GM12878 (cell line): ENCODE results near the gene GGN. TPM values are rescaled to one million over a fixed set of nuclear protein-coding genes. Genes with fewer than 3 reads are reported as not detected.
A peak's percentile ranks its signal among the peaks of the same experiment; 100 is the strongest.

Source experiments
- CHD2 ChIP-seq: IDR thresholded peaks from 2 replicates; pipeline ENCODE4 v1.6.1; 2011; ENCODE audit warnings: low read depth, low read length, improper control_type of control experiment, borderline replicate concordance
- CTCF ChIP-seq, 3 experiments: IDR thresholded peaks in 2 of 3; conservative IDR thresholded peaks in 1 of 3; 2 replicates each; pipeline ENCODE4 v1.5.1; 2011; ENCODE audit warnings: low read depth in 3 of 3, low read length in 3 of 3, mild to moderate bottlenecking in 3 of 3, control low read depth in 2 of 3, moderate library complexity in 2 of 3, inconsistent platforms in 1 of 3, mixed read lengths in 1 of 3; ENCODE audit not compliant: control insufficient read depth in 2 of 3, insufficient read depth in 1 of 3; ENCODE audit errors: extremely low read depth in 1 of 3
- EGR1 ChIP-seq, 2 experiments: IDR thresholded peaks; 1 replicate in 1 of 2; 2 replicates in 1 of 2; pipeline ENCODE4 v1.6.1; 2011 to 2012; ENCODE audit warnings: low read depth in 2 of 2, low read length in 2 of 2, borderline replicate concordance in 1 of 2, mild to moderate bottlenecking in 1 of 2, moderate library complexity in 1 of 2
- EP300 ChIP-seq, 2 experiments: fragments of 150-350 bp in 1 of 2; IDR thresholded peaks; 2 replicates each; pipeline ENCODE4 v1.6.1; 2011 to 2012; ENCODE audit warnings: low read depth in 2 of 2, low read length in 2 of 2, borderline replicate concordance in 1 of 2, improper control_type of control experiment in 1 of 2, inconsistent platforms in 1 of 2; ENCODE audit not compliant: control insufficient read depth in 1 of 2
- HSF1 ChIP-seq: fragments of 150-350 bp; IDR thresholded peaks from 2 replicates; pipeline ENCODE4 v1.6.1; 2014; ENCODE audit warnings: mild to moderate bottlenecking, low read depth, low read length
- KLF5 ChIP-seq: fragments of 450-650 bp; IDR thresholded peaks from 2 replicates; pipeline ENCODE4 v1.6.1; 2014; ENCODE audit warnings: mild to moderate bottlenecking; ENCODE audit not compliant: partially characterized antibody
- NFYA ChIP-seq: IDR thresholded peaks from 2 replicates; pipeline ENCODE4 v1.6.1; 2011; ENCODE audit warnings: low read depth, mild to moderate bottlenecking, low read length, improper control_type of control experiment, borderline replicate concordance
- PAX8 ChIP-seq: fragments of 450-650 bp; IDR thresholded peaks from 2 replicates; pipeline ENCODE4 v1.6.1; 2017; ENCODE audit warnings: mild to moderate bottlenecking, moderate library complexity
- POLR2A ChIP-seq: IDR thresholded peaks from 2 replicates; pipeline ENCODE4 v1.6.1; 2011; ENCODE audit warnings: low read depth, mild to moderate bottlenecking, low read length
- POLR2AphosphoS2 ChIP-seq: IDR thresholded peaks from 2 replicates; pipeline ENCODE4 v1.6.1; 2011; ENCODE audit warnings: low read depth, mild to moderate bottlenecking, low read length, improper control_type of control experiment, moderate library complexity
- RB1 ChIP-seq: fragments of 450-650 bp; formaldehyde crosslinking; IDR thresholded peaks from 2 replicates; pipeline ENCODE4 v1.6.1; 2017; ENCODE audit warnings: mild to moderate bottlenecking, borderline replicate concordance
- RFX5 ChIP-seq: IDR thresholded peaks from 2 replicates; pipeline ENCODE4 v1.6.1; 2011; ENCODE audit warnings: low read depth, low read length, improper control_type of control experiment
- RUNX3 ChIP-seq: IDR thresholded peaks from 2 replicates; pipeline ENCODE4 v1.6.1; 2012; ENCODE audit warnings: low read length, inconsistent platforms
- SIX5 ChIP-seq: IDR thresholded peaks from 2 replicates; pipeline ENCODE4 v1.6.1; 2011; ENCODE audit warnings: mild to moderate bottlenecking, low read depth, low read length, moderate library complexity; ENCODE audit not compliant: severe bottlenecking
- TAF1 ChIP-seq: IDR thresholded peaks from 2 replicates; pipeline ENCODE4 v1.6.1; 2011; ENCODE audit warnings: mild to moderate bottlenecking, low read depth, low read length, borderline replicate concordance
- TCF12 ChIP-seq: IDR thresholded peaks from 2 replicates; pipeline ENCODE4 v1.6.1; 2011; ENCODE audit warnings: low read depth, mild to moderate bottlenecking, low read length
- YBX1 ChIP-seq: fragments of 450-650 bp; IDR thresholded peaks from 2 replicates; pipeline ENCODE4 v1.6.1; 2016; ENCODE audit warnings: antibody characterized with exemption
- ZBTB33 ChIP-seq: fragments of 450-650 bp; IDR thresholded peaks from 2 replicates; pipeline ENCODE4 v1.6.1; 2017; ENCODE audit warnings: mild to moderate bottlenecking
- ZNF274 ChIP-seq: IDR thresholded peaks from one replicate; pipeline ENCODE4 v1.8.0; 2011; ENCODE audit not compliant: insufficient read length, insufficient read depth
- ZNF687 ChIP-seq: fragments of 450-650 bp; IDR thresholded peaks from 2 replicates; pipeline ENCODE4 v1.6.1; 2017; ENCODE audit warnings: mild to moderate bottlenecking, moderate library complexity
- polyA plus RNA-seq, 11 experiments: library from polyadenylated mRNA; depleted of rRNA in 4 of 11; unstranded in 6 of 11; stranded (reverse) in 5 of 11; fragments of >200 nt; fragmentation: Nextera tagmentation in 4 of 11; fragmentation: Illumina TruSeq in 1 of 11; extraction: Ambion mirVana in 4 of 11; extraction: Trizol in 1 of 11; gene quantifications; 1 replicate in 1 of 11; 2 replicates in 10 of 11; pipeline versions ENCODE4 v1.2.1 to v1.2.3, GENCODE V29; 2011 to 2016; ENCODE audit warnings: inconsistent platforms in 2 of 11, missing spikeins in 2 of 11, low read depth in 1 of 11
- total RNA-seq, 4 experiments: library from RNA; depleted of rRNA in 3 of 4; stranded (reverse); fragments of >200 nt in 3 of 4; fragmentation: Illumina TruSeq in 1 of 4; extraction: Trizol in 1 of 4; gene quantifications; 2 replicates each; pipeline versions ENCODE4 v1.2.1 to v1.2.3, GENCODE V29; 2013 to 2021

The GGN gene
- total and polyA plus RNA-seq, 10 of the 15 experiments (the other 5 are each of a cell fraction or from before 2014, with no cell fraction given), result not detected

- no peak; a peak in 1 of 4 replicates for TF ChIP-seq EP300 (IDR thresholded peaks at IDR 0.05; ENCODE audit: borderline replicate concordance in 1 of 2, control insufficient read depth in 1 of 2, low read depth in 2 of 2, low read length in 2 of 2)
- peak; percentile 56 for TF ChIP-seq KLF5
- TF ChIP-seq RB1, result peak; percentile 73; the same call in 1 of the 2 replicates
- TF ChIP-seq POLR2AphosphoS2, result peak; percentile 96
- TF ChIP-seq TCF12, result peak; percentile 77
- no peak for TF ChIP-seq ZBTB33
- peak; percentile 31; the same call in 1 of the 2 replicates for TF ChIP-seq RFX5
- peak; percentile 67 for TF ChIP-seq ZNF687
- peak in 2 of 3 experiments; percentile 19 to 42; a peak in 3 of 6 replicates for TF ChIP-seq CTCF (IDR thresholded peaks at IDR 0.05 in 2 of 3, conservative IDR thresholded peaks at IDR 0.05 in 1 of 3; ENCODE audit: control insufficient read depth in 2 of 3, extremely low read depth in 1 of 3, insufficient read depth in 1 of 3, low read depth in 3 of 3, low read length in 3 of 3)
- TF ChIP-seq ZNF274, result no peak
- no peak for TF ChIP-seq PAX8
- peak; percentile 99 for TF ChIP-seq TAF1
- peak; percentile 79 for TF ChIP-seq CHD2
- TF ChIP-seq SIX5, result peak; percentile 81
- no peak for TF ChIP-seq YBX1
- TF ChIP-seq EGR1 (IDR thresholded peaks at IDR 0.05; ENCODE audit: borderline replicate concordance in 1 of 2, low read depth in 2 of 2, low read length in 2 of 2), result peak; percentile 27 to 45; a peak in 2 of 3 replicates
- TF ChIP-seq POLR2A, result peak; percentile 100
- no peak for TF ChIP-seq HSF1
- TF ChIP-seq NFYA, result no peak
- peak; percentile 65; the same call in 1 of the 2 replicates for TF ChIP-seq RUNX3
Observed at GRCh38 chr19:38374332-38375097, 13.3 kb downstream of the GGN start, which contains the start of gene PSMD8 (continued).
